GM19438 (cell line): ENCODE results near the gene BBS9.
"Not testable (repeated sequence)": the region's sequence is repeated elsewhere in the genome, so short reads cannot be mapped to it uniquely, and the experiment has no call there.

ENCODE experiments used
- ATAC-seq: cut with Tn5 transposase; IDR thresholded peaks from one replicate; pipeline ENCODE4 v1.9.1; 2021; ENCODE audit warnings: low read depth; ENCODE audit not compliant: unreplicated experiment

The BBS9 gene

GRCh38 chr7:33128990-33129805 is at the start of gene BBS9:
BBS9 (plus strand) TSS chr7:33129564; CDS start chr7:33146253, 16,689 bp downstream.
- ATAC-seq = peak; percentile 100

DNA sequence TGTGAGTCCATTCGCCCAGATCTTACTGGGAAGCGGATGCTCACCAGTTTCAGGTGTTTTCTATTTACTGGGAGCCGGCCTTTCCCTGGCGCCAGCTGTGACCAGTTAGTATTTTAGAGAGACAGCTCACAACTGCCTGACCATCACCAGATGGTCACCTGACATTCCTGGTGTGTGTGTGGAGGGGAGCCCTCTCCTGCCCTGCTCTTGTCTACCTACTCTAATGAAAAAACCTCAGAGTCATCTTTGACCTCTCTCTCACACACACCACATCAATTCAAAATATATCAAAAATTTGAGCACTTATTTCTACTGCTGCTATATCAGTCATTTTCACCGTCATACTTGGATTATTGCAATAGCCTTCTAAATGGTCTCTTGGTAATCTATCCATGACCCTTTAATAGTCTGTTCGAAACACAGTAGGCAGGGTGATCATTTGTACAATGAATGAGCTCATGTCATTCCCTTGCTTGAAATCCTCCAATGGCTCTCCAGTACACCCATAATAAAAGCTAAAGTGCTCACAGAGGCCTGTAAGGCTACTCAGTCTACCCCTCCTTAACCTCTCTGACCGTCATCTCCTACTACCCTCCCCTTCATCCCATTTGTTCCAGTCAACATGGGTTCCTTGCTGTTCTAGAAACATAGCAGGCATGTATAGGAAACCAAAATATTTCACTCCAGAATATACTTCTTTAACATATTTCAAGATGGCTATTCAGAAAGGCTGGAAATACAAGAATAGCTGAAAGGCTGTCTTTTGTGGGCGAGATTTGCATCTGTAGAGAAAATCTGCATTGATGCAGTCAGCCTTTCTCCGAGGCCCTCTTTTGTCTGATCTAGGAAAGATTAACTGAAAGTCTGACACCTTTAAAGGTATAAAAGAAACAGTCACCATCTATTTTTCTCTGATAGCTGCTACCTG is 49.3 kb upstream of the BBS9 start:
- ATAC-seq = no peak

- ATAC-seq = no peak
Measured at GRCh38 chr7:33087356-33087755, 42.0 kb upstream of the BBS9 start.

DNA sequence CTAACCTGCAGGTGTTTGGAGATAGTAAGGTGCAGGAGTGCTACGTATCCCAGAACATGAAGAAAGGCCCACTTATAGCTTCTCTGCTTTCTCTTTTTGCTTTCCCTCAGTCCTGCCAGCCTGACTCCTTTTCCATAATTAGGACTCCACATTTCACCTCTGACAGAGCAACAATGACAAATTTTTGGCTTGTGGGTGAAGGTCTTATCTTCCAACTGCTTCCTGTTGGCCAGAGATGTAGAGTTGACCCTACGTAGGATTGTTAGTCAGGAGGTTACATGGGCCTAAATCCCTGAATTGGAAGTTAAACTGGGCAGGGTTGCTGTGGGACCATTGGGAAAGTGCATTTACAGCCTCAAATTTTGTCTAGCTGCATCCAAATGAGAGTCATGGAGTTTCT is 41.5 kb upstream of the BBS9 start:
- no peak for ATAC-seq

DNA sequence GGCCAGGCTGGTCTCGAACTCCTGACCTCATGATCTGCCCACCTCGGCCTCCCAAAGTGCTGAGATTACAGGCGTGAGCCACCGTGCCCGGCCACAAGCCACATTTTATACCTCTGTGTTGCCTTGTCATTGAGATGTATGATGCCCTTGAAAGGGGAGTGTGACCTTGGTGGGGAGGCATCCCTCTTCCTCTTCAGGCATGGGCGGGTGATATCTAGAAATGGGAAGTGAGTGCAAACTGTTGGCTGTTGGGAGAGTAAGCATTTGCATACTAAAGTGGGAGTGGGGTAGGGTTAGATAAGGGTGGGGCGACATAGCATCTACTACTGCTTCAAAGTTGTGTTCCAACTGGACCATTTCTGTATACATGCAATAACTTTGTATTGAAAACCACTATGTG is 40.2 kb upstream of the BBS9 start:
- ATAC-seq = no peak

- ATAC-seq = no peak
Measured at GRCh38 chr7:33091111-33091531, 38.2 kb upstream of the BBS9 start.

GRCh38 chr7:33091641-33092191 is 37.6 kb upstream of the BBS9 start:
- no peak for ATAC-seq

DNA sequence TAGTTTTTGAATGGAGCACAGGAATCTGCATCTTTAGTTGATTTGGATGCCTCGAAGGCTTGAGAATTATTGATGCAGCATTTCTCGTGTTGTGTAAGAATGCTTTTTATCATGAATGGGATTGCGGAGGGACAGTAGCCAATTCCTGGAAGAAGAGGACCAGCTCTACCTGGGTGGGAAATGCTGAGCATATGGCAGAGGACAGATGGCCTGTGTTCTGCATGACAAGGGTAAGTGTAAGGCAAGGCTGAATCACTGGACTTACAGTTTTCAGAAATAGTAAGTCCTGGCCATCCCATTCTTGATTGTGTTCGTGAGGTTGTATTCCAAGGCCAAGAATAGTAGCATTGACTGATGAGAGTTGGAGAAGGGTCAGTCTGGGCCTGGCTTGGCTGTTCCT is 36.1 kb upstream of the BBS9 start:
- ATAC-seq = no peak

GRCh38 chr7:33094745-33095275 is 34.6 kb upstream of the BBS9 start:
- ATAC-seq = not testable (repeated sequence)

GRCh38 chr7:33099154-33099940 is 30.0 kb upstream of the BBS9 start:
- no peak for ATAC-seq

DNA sequence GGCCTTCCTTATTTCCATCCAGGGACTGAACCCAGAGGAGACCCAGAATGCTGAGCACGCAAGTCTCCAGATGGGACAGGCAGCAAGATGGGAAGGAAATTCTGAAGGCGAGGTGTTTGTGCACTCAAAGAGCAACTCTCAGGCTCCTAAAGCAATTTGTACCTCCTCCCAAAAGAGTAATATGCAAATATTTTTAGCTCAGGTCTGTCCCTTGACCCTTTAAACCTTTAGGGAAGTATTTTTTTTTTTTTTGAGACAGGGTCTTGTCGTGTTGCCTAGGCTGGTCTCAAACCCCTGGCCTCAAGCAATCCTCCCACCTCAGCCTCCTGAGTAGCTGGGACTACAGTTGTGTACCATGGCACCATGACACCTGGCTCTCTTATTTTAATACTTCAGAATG is 28.6 kb upstream of the BBS9 start:
- ATAC-seq = no peak

DNA sequence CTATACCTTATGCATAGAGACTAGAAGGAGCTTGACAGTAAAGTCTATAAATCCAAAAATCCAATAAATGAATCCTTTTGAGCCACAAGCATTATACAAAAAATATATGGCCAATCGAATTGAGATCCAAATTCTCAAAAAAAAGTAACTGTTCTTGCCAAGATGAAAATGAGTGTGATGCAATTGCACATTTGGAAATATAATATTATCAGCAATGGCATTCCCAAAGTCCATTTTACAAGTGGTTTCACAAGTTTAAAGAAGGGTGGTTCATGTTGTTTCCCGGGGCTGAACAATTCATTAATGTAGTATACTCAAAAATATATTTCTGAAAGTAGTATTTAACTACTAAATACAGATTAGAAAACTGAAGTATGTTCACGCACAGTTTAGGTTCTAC is 27.5 kb upstream of the BBS9 start:
- no peak for ATAC-seq

DNA sequence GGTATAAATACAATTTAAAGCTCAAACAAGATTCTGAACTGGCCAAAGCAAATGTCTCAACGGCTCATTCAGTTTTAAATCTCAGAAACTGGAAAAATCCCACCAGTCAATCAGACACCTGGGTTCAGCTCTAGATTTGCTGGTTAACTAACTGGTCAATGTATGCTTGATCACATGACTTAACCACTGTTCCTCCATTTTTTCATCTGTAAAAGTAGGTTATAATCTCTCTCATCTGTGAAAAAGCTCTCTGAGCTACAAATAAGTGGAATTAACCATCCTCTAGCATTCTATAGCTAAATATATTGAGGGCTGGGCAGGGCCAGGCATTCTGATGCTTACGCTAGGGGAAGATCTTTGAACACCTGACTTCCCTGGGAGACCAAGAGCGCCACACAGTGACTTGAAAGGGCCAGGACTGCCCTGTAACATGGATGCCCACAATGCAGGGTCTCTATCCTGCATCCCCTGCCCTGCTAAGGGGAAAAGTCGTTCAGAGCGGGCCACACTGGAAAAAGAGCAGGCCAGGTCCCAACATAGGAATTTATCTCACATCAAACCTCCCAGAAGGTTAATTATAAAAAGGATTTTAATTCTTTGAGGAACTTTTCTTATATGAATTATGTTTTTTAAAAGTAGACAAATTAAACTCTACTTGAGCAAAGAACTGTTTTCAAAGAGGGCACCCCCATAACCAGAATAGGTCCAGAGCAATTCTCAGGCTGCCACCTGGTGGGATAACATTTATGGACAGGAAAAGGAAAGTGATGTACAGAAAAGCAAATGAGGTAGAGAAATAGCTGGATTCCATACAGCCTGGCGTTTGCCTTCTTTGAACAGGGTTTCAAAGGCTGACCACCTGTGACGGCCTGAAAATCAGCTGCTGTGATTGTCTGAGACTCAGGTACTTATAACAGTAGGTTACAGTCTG is 22.0 kb upstream of the BBS9 start:
- peak; percentile 43 for ATAC-seq

GRCh38 chr7:33108554-33109004 is 20.8 kb upstream of the BBS9 start:
- ATAC-seq = peak; percentile 16

GRCh38 chr7:33109005-33109757 is 20.2 kb upstream of the BBS9 start, which contains the start of gene RP9:
RP9 (minus strand) TSS chr7:33109404; CDS start chr7:33109372, 32 bp downstream.
- peak; percentile 68 for ATAC-seq

DNA sequence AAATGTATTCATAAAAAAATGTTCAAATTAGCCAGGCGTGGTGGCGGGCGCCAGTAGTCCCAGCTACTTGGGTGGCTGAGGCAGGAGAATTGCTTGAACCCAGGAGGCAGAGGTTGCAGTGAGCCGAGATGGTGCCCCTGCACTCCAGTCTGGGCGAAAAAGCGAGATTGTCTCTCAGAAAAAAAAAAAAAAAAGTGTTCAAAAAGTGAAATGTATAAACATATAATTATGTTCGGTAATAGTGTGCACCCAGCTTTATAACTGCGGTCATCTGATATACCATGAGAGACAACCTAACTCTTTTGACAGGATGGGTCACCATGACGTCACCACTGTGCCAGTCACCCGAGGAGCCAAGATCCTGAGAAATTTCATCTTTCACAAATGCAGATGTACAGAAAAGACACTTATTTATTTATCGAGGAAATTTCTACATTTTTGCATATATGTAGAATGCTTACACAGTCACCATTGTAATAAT is 19.6 kb upstream of the BBS9 start:
- no peak for ATAC-seq

- no peak for ATAC-seq
Measured at GRCh38 chr7:33111614-33112013, 17.8 kb upstream of the BBS9 start.

DNA sequence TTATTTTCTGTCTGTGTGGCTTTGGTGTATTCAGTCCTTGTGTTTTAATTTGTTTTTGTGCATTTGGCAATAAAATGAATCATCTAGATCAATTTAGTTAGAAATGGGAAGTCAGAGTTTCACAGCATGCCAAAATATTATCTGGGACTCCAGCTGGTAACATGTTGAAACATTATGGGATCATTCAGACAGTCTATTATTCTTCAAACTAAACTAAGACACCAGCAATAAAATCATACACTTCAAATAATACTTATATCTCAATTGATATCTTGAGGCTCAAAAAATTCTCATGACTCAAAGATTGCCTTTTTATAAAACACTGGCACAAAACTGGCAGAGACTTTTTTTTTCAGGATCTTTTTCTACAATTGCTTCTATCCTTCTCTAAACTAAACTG is 14.4 kb upstream of the BBS9 start:
- no peak for ATAC-seq
